ENCODE measurements around the gene ISCA2.

ISCA2 gene

GRCh38 chr14:74516451-74517160 lies 23.0 kb downstream of the ISCA2 start:
- in situ Hi-C loops (cut with MboI; ENCODE audit: low pct_unique_long_range_greater_than_20kb, low sequenced_read_pairs, unreplicated experiment): no loop called here
- DNase-seq (ENCODE audit: low spot score): no peak
- TF ChIP-seq, protein P1, sequence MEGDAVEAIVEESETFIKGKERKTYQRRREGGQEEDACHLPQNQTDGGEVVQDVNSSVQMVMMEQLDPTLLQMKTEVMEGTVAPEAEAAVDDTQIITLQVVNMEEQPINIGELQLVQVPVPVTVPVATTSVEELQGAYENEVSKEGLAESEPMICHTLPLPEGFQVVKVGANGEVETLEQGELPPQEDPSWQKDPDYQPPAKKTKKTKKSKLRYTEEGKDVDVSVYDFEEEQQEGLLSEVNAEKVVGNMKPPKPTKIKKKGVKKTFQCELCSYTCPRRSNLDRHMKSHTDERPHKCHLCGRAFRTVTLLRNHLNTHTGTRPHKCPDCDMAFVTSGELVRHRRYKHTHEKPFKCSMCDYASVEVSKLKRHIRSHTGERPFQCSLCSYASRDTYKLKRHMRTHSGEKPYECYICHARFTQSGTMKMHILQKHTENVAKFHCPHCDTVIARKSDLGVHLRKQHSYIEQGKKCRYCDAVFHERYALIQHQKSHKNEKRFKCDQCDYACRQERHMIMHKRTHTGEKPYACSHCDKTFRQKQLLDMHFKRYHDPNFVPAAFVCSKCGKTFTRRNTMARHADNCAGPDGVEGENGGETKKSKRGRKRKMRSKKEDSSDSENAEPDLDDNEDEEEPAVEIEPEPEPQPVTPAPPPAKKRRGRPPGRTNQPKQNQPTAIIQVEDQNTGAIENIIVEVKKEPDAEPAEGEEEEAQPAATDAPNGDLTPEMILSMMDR (IDR thresholded peaks at IDR 0.05; ENCODE audit: extremely low read depth, insufficient read depth, missing control alignments): no peak

- TF ChIP-seq, protein P1 (IDR thresholded peaks at IDR 0.05; ENCODE audit: extremely low read depth, insufficient read depth, missing control alignments): no peak
- DNase-seq (ENCODE audit: low spot score): no peak
These were observed 24.2 kb downstream of the ISCA2 start for GRCh38 chr14:74517731-74518130.

DNA sequence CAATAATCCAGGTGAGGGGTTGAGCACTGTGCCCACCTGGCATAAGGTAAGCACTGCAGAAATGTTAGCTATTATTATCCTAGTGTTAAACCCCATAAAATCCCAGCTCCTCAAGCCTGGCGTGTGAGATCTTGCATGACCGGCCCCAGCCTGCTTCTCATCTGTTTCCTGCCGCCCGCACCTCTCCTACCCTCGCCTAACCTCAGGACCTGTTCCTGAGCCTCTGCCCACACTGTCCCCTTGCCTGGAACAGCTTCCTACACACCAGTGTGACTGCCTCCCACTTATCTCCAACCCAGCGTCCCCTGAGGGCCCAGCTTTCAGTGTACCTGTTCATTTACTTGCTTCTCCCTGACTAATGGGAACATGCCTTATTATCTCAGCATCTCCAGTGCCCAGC lies 24.7 kb downstream of the ISCA2 start:
- no peak for DNase-seq (ENCODE audit: low spot score)
- TF ChIP-seq, protein P1 (IDR thresholded peaks at IDR 0.05; ENCODE audit: extremely low read depth, insufficient read depth, missing control alignments): no peak
- in situ Hi-C loops (cut with MboI; ENCODE audit: low pct_unique_long_range_greater_than_20kb, low sequenced_read_pairs, unreplicated experiment): no loop called here

More at GRCh38 chr14:74517731-74518130, 24.2 kb downstream of the ISCA2 start:
- in situ Hi-C loops (cut with MboI; ENCODE audit: low pct_unique_long_range_greater_than_20kb, low sequenced_read_pairs, unreplicated experiment): no loop called here

DNA sequence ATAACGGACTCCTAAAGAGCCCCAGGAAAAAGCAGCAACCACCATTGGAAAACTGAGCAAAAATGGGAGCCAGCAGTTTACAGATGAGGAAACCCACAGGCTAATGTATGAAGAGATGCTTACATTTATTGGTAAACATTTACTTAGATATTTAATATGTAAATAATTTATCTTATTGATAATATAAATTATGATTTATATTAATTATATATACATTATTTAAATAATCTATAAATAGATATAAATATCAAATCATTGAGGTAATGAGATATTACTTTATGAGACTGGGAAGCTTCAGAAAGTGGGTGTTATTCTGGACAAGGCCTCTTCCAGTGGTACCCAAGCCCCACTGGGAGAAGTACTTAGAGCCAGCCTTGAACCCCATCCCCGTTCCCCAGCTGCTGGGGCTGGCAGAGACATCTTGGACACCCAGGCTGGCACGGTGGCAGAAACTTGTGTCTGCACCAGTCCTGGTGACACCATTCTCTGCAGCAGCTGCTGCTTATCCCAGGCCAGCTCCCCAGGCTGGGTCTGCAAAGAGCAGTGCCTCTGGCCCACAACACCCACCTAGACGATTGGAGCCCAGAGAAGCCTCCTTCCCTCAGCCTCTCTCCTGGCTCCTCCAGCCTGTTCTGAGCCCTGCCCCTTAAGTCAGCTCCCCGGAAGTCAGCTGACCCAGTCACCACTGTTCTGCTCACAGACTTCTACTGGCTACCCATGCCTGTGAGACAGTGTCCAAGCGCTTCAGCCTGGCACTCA lies 25.9 kb downstream of the ISCA2 start:
- TF ChIP-seq, protein P1 (IDR thresholded peaks at IDR 0.05; ENCODE audit: extremely low read depth, insufficient read depth, missing control alignments): no peak
- in situ Hi-C loops (cut with MboI; ENCODE audit: low pct_unique_long_range_greater_than_20kb, low sequenced_read_pairs, unreplicated experiment): no loop called here
- no peak for DNase-seq (ENCODE audit: low spot score)

DNA sequence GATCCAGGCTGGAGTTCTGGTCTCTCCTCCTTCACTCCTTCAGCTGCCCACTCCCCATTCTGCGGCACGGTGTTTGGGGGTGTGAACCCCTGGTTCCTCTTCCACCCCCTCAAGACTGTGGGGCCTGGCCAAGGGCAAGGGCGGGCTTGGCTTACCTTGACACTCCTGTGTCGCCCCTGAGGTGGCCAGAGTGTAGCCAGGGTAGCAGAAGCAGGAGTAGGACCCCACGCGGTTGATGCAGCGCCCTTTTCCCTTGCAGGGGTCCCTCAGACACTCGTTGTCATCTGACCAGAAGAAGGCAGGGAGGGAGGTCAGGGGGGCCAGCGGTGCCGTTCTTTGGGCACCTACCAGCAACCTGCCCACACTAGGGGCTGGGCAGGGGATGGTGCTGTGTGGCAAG lies 28.2 kb downstream of the ISCA2 start:
- TF ChIP-seq, protein P1 (IDR thresholded peaks at IDR 0.05; ENCODE audit: extremely low read depth, insufficient read depth, missing control alignments): no peak
- in situ Hi-C loops (cut with MboI; ENCODE audit: low pct_unique_long_range_greater_than_20kb, low sequenced_read_pairs, unreplicated experiment): no loop called here
- DNase-seq (ENCODE audit: low spot score): no peak

DNA sequence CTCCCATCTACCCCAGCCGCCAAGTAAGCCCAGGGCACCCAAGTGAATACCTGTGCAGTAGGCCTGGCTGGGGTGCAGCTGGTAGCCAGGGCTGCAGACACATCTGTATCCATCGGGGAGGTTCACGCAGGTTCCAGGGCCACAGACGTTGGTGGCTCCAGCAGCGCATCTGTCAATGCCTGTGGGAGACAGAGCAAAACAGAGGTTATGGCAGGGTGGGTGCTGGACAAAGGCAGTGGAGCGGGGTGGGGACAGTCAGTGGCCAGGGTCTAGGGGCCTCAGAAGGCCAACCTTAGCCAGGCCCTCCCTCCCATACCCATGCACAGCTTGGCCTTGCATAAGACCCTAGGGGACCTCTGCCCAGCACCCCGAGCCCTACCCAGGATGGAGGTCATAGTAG lies 29.2 kb downstream of the ISCA2 start:
- in situ Hi-C loops (cut with MboI; ENCODE audit: low pct_unique_long_range_greater_than_20kb, low sequenced_read_pairs, unreplicated experiment): no loop called here

More for the DNA sequence above, 29.2 kb downstream of the ISCA2 start:
- TF ChIP-seq, protein P1 (IDR thresholded peaks at IDR 0.05; ENCODE audit: extremely low read depth, insufficient read depth, missing control alignments): no peak
- no peak for DNase-seq (ENCODE audit: low spot score)
